Tibial artery (tissue), 4 donors: ENCODE results near the gene PCDH9.

ENCODE experiments used
- DNase-seq, 2 donors: peaks; one replicate each; pipeline ENCODE4 v3.0.0-alpha.2; 2019
- H3K27ac ChIP-seq, 2 donors: fragments of 200-600 bp; sonication (generic) in 1 of 2; 1 replicate in 1 of 2; 2 replicates in 1 of 2; pipeline ENCODE4 v1.5.1; 2018 to 2019; ENCODE audit warnings: mild to moderate bottlenecking in 1 of 2
- H3K27me3 ChIP-seq, 2 donors: fragments of 200-600 bp; sonication (generic) in 1 of 2; one replicate each; pipeline versions ENCODE4 v1.5.1 to v1.6.0; 2016 to 2019
- H3K36me3 ChIP-seq, 3 donors: fragments of 200-600 bp; sonication (generic) in 2 of 3; one replicate each; pipeline ENCODE4 v1.5.1; 2016 to 2019; ENCODE audit warnings: mild to moderate bottlenecking in 2 of 3
- H3K4me1 ChIP-seq, 4 donors: fragments of 200-600 bp; sonication (generic) in 2 of 4; 1 replicate in 3 of 4; 2 replicates in 1 of 4; pipeline ENCODE4 v1.5.1; 2016 to 2019
- H3K4me3 ChIP-seq, 2 donors: fragments of 200-600 bp; sonication (generic) in 1 of 2; 1 replicate in 1 of 2; 2 replicates in 1 of 2; pipeline ENCODE4 v1.5.1; 2018 to 2019; ENCODE audit warnings: mild to moderate bottlenecking in 2 of 2
- H3K9me3 ChIP-seq, 3 donors: fragments of 200-600 bp; sonication (generic) in 1 of 3; one replicate each; pipeline ENCODE4 v1.5.1; 2016 to 2019
- CTCF ChIP-seq, 2 experiments: fragments of 200-600 bp in 1 of 2; fragments of 450-650 bp in 1 of 2; IDR thresholded peaks; one replicate each; pipeline ENCODE4 v1.5.1; 2017 to 2019; ENCODE audit warnings: antibody characterized with exemption in 2 of 2, mild to moderate bottlenecking in 1 of 2, moderate library complexity in 1 of 2
- intact Hi-C: fragments of 100-400 bp; cut with DNase I; formaldehyde crosslinking; loops from one replicate; pipeline ENCODE4 v1.15.0; 2023; ENCODE audit warnings: low total_unique reads

Gene PCDH9

GRCh38 chr13:66518068-66518467 lies 712.1 kb downstream of the PCDH9 start:
- TF ChIP-seq CTCF (IDR thresholded peaks at IDR 0.05) = no peak
- no peak for DNase-seq
- Histone ChIP-seq H3K36me3 (no peaks in the 10 kb centered on the region), H3K27ac (no peak overlapping the region), H3K4me3 (no peak overlapping the region), H3K4me1 (no peaks in the 10 kb centered on the region), H3K27me3 (no peaks in the 10 kb centered on the region), H3K9me3 (no peaks in the 10 kb centered on the region)
- intact Hi-C loops = no loop called here

- intact Hi-C loops = no loop called here
- TF ChIP-seq CTCF (IDR thresholded peaks at IDR 0.05) = no peak
- Histone ChIP-seq H3K27ac (no peak overlapping the region), H3K4me1 (no peaks in the 10 kb centered on the region), H3K36me3 (no peaks in the 10 kb centered on the region), H3K4me3 (no peak overlapping the region), H3K27me3 (no peaks in the 10 kb centered on the region), H3K9me3 (no peaks in the 10 kb centered on the region)
- DNase-seq = no peak
Measured at GRCh38 chr13:66513728-66514127, 716.4 kb downstream of the PCDH9 start.

- DNase-seq = no peak
- Histone ChIP-seq H3K4me1 (no peaks in the 10 kb centered on the region), H3K4me3 (no peak overlapping the region), H3K27ac (no peak overlapping the region), H3K27me3 (no peaks in the 10 kb centered on the region), H3K9me3 (no peaks in the 10 kb centered on the region), H3K36me3 (no peaks in the 10 kb centered on the region)
- intact Hi-C loops = no loop called here
- no peak for TF ChIP-seq CTCF (IDR thresholded peaks at IDR 0.05)
Measured at GRCh38 chr13:66509175-66509574, 721.0 kb downstream of the PCDH9 start.

GRCh38 chr13:66508153-66508909 lies 721.8 kb downstream of the PCDH9 start:
- Histone ChIP-seq H3K4me1 (no peaks in the 10 kb centered on the region), H3K27ac (no peak overlapping the region), H3K36me3 (no peaks in the 10 kb centered on the region), H3K9me3 (no peaks in the 10 kb centered on the region), H3K4me3 (no peak overlapping the region), H3K27me3 (no peaks in the 10 kb centered on the region)
- no peak for TF ChIP-seq CTCF (IDR thresholded peaks at IDR 0.05)
- DNase-seq = no peak
- intact Hi-C loops = no loop called here

GRCh38 chr13:66506979-66507378 lies 723.2 kb downstream of the PCDH9 start:
- no peak for TF ChIP-seq CTCF (IDR thresholded peaks at IDR 0.05)
- no peaks in the 10 kb centered on the region for H3K36me3 ChIP-seq

More at GRCh38 chr13:66506979-66507378, 723.2 kb downstream of the PCDH9 start:
- no peaks in the 10 kb centered on the region for H3K9me3 ChIP-seq
- no peak for DNase-seq
- no peaks in the 10 kb centered on the region for H3K4me1 ChIP-seq
- H3K4me3 ChIP-seq = no peak overlapping the region
- H3K27me3 ChIP-seq = no peaks in the 10 kb centered on the region
- H3K27ac ChIP-seq = no peak overlapping the region
- intact Hi-C loops = no loop called here
